Hepatocyte (in vitro differentiated cells): ENCODE data around the gene SMARCD2.

ENCODE experiments used
- CTCF ChIP-seq: fragments of 200-600 bp; sonication (generic); IDR thresholded peaks from 2 replicates; pipeline ENCODE4 v1.5.1; 2016; ENCODE audit warnings: antibody characterized with exemption, mild to moderate bottlenecking; ENCODE audit not compliant: poor library complexity
- EZH2 ChIP-seq: fragments of 200-600 bp; sonication (generic); IDR thresholded peaks from 2 replicates; pipeline ENCODE4 v1.6.1; 2016; ENCODE audit warnings: antibody characterized with exemption, mild to moderate bottlenecking, borderline replicate concordance
- EZH2phosphoT487 ChIP-seq: fragments of 200-600 bp; sonication (generic); IDR thresholded peaks from one replicate; pipeline ENCODE4 v1.6.1; 2018; ENCODE audit warnings: antibody characterized with exemption, mild to moderate bottlenecking, low read depth, moderate library complexity; ENCODE audit not compliant: unreplicated experiment, severe bottlenecking

DNA sequence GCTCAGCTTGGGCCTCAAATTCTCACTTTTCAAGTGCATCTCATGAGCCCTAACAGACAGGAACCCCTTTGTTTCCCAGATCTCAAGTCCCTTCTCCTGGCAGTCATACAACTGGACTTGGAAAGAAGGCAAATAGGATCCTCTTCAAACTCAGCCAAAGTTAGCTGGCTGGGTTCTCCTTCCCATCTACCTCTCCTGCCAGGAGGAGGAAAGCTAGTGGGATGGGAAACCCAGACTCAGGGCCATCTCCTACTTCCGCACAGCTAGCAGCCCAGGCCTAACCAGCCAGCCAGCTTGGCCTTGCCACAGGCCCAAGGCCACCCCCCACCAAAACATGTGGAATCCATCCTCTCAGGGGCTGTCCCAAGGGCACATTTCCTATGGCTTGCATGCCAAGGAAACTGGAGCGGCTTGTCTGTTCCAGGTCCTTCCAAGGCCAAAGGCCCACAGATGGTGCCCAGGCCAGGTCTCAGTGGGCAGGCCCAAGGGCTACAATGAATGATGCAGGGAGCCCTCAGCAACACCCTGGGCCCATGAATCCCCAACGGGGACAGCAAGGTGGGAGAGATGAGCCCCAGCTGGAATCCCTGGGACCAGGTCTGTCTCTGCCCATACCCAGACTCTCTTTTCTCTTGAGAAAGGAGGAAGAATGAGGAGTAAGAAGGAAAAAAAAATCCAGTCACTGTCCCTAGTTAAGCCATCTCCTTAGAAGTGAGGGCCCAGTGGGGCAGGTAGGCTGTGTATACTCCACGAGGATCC lies 1.7 kb downstream of the SMARCD2 start:
- TF ChIP-seq CTCF (no peak), EZH2 (no peak), EZH2phosphoT487 (no peak)
